Left cardiac atrium (tissue), 4 donors: ENCODE results near the gene ADAMTS13. TPM values are rescaled to one million over a fixed set of nuclear protein-coding genes. Genes with fewer than 3 reads are reported as not detected.
A peak's percentile ranks its signal among the peaks of the same experiment; 100 is the strongest.

Experiments used
- ATAC-seq, 2 donors: fragments of 200-7000 bp; cut with Tn5 transposase; one replicate each; pipeline ENCODE4 v1.9.1; 2020; ENCODE audit warnings: mild to moderate bottlenecking in 2 of 2, moderate library complexity in 2 of 2
- DNase-seq: peaks from one replicate; pipeline ENCODE4 v3.0.0-alpha.2; 2020
- intact Hi-C, 2 donors: fragments of 100-400 bp; cut with DNase I; formaldehyde crosslinking; loops; one replicate each; pipeline versions ENCODE4 v1.14.1 to v1.15.1; 2022 to 2023
- total RNA-seq, 2 donors: library from RNA; stranded (reverse); fragmentation: NEBNext Ultra II Directional; extraction: Animal tissue kit (Norgen Biotek cat#: 25700); gene quantifications; one replicate each; pipeline ENCODE4 v1.2.1, GENCODE V29; 2021
- donor health status: DM: no; HTN: yes; CAD: no.
- donor health status: DM: no; HTN: yes; CAD: no; lungs with severe emphysema.
- donor health status: DM: yes; HTN: yes; CAD: no.
- donor health status: Dilated cardiomyopathy.

Gene ADAMTS13
- total RNA-seq, 2 donors from 2014 or later: 2.0 to 2.3 TPM

DNA sequence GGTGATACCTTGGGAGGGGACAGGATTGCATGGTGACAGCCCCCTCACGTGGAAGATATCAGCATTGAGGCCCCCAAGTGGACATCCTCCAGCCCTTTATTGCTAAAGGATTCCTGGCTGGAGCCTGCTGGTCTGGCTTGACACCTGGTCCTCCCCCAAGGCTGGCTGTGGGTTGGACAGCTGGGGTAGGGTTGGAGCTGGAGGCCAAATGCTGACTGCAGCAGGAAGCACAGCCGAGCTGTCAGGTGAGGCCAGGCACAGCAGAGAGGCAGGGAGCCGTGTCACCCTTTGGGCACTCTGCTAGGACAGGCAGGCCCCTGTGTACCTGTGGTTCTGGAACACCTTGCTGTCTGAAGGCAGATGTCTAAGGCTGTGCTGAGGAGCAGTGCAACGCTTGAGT is 39.8 kb downstream of the ADAMTS13 start:
- intact Hi-C loops: no loop called here

GRCh38 chr9:133463234-133463863 is 41.2 kb downstream of the ADAMTS13 start:
- ATAC-seq: no peak
- intact Hi-C loops: no loop called here
- DNase-seq: no peak

More for the DNA sequence above, 39.8 kb downstream of the ADAMTS13 start:
- DNase-seq: no peak
- no peak for ATAC-seq

DNA sequence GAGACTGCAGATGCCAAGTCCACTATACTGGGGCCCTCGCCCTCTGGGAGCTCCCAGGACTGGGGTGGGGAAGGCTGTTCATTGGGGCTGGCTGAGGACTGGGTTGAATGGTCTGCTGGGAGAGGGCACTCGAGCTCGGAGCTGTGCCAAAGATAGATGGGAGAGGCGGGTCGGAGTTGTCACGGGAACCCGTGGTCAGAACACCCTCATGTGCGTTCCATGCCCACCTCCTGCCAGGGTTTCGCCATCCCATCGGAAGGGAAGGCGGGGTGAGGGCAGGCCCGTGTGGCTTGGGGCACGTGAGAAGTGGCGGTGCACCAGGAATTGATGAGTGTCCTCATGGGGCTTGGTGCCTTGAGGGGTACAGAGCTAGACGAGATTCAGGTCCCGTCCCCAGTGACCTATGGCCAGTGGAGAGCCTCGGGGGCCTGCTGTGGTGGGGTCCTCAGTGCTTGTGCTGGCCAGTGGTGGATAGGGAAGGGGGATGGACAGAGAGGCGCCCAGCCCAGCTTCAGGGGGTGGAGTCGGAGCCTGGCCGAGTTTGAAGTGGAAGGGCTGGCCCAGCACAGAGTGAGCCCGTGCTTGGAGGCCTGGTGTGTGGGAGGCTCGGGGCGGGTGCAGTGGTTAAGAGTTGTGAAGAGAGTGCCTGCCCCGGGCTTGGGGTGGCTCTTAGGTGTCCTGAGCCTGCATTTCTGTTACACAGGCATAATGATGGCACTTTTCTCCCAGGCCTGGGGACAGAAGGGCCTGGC is 41.9 kb downstream of the ADAMTS13 start:
- DNase-seq (no peak), ATAC-seq (no peak)
- intact Hi-C loops: no loop called here

GRCh38 chr9:133464638-133465037 is 42.5 kb downstream of the ADAMTS13 start:
- intact Hi-C loops: no loop called here
- ATAC-seq (no peak), DNase-seq (no peak)

- DNase-seq (no peak), ATAC-seq (no peak)
- intact Hi-C loops: no loop called here
Observed at GRCh38 chr9:133465984-133466383, 43.8 kb downstream of the ADAMTS13 start.

DNA sequence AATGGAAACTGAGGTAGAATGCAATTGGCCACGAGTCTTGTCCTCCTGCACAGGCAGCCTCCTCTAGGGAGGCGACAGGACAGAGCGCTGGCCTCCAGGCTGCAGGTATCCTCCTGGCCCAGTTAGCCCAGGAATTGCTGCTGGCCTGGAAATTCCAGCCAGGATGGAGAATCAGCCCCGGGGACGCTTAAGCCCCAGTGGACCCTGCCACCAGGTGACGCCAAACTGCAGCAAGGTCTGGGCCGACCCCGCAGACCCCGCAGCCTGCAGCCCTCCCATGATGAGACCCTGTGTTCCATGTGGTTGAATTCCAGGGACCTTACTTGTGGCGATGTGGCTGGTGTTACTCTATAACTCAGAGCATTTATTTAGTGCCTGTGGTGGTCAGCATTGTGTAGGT is 44.9 kb downstream of the ADAMTS13 start:
- intact Hi-C loops: no loop called here
- DNase-seq: no peak
- ATAC-seq: no peak

- ATAC-seq (no peak), DNase-seq (no peak)
- intact Hi-C loops: no loop called here
Observed at GRCh38 chr9:133468374-133468773, 46.2 kb downstream of the ADAMTS13 start.

DNA sequence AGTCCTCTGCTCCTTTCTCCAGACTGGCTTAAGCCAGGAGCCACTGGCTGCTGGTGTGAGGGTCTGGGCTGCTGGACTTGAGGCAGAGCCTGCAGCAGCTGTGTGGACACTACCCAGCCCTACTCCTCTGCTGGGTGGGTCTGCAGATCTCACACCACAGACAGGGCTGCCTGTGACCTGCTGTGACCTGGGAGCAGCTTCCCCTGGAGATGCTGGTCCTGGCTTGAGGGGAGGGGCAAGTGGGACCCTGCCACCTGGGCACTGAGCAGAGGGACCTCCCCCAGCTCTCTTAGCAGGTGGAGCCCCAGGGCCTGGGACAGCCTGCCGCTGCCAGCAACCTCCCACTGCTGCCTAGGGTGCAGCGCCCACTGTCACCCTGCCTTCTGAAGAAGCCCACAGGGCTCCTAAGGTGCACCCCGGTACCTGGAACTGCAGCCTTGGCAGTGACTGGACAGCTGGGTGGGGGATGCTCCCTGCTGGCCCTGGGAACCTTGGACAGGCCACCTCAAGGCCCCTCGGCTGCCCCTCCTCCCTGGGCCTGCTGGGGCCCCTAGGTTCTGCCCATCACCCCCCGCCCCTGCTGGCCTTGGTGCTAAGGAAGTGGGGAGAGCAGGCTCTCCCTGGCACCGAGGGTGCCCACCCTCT is 46.7 kb downstream of the ADAMTS13 start:
- DNase-seq (no peak), ATAC-seq (no peak)
- intact Hi-C loops: no loop called here

- peak in 1 of 2 donors; percentile 3 for ATAC-seq
- intact Hi-C loops: no loop called here
- no peak for DNase-seq
Observed at GRCh38 chr9:133470427-133470924, 48.3 kb downstream of the ADAMTS13 start.

- intact Hi-C loops: no loop called here
- ATAC-seq: no peak
Observed at GRCh38 chr9:133470988-133471387, 48.8 kb downstream of the ADAMTS13 start.

DNA sequence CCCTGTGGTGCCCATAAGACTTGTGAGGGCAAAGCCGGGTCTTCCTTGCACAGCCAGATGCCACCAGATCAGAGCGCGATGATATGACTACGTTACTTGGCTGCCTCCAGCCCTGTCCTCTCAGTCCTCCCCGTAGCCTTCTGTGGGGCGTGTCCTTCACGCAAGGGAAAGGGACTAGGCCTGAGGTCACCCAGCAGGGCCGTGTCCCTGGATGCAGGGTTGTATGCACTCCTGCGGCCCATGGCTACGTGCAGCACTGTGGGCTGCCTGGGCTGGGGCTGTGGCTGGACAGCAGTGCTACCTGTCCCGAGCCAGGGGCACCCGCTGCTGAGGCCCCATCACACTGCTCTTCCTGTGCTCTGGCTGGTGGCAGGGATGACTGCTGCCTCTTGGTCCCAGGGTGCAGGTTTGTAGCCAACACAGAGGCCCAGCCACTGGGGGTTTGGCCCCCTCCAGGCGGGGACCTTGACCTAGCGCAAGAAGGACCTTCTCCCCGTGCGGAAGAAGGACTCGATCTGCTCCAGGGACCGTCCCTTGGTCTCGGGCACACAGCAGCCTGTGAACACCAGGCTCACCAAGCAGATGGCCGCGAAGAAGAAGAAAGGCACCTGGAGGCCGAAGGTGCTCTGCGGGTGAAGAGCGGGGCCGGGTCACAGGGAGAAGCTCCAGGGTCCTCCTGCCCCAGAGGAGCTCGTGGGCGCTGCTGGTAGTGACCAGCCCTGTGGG is 49.5 kb downstream of the ADAMTS13 start:
- DNase-seq (no peak), ATAC-seq (no peak)
- intact Hi-C loops: no loop called here

More at GRCh38 chr9:133470988-133471387, 48.8 kb downstream of the ADAMTS13 start:
- DNase-seq: no peak

DNA sequence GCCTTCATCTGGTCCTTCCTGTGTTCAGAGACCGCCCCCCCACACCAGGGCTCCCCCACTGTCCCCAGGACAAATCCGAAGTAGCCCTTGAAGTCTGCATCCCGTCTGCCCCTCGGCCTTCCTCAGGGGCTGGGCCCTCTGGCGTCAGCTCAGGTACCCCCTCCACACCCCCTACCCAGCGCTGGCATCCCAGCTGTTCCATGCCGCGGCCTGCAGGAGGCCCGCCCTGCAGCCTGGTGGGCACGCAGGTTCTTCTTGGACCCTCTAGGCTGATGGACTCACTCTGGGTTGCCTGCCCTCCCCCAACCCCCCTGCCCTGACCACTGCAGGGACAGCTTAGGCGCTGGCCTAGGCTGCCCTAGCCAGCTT is 50.1 kb downstream of the ADAMTS13 start:
- intact Hi-C loops: no loop called here
- ATAC-seq: no peak

DNA sequence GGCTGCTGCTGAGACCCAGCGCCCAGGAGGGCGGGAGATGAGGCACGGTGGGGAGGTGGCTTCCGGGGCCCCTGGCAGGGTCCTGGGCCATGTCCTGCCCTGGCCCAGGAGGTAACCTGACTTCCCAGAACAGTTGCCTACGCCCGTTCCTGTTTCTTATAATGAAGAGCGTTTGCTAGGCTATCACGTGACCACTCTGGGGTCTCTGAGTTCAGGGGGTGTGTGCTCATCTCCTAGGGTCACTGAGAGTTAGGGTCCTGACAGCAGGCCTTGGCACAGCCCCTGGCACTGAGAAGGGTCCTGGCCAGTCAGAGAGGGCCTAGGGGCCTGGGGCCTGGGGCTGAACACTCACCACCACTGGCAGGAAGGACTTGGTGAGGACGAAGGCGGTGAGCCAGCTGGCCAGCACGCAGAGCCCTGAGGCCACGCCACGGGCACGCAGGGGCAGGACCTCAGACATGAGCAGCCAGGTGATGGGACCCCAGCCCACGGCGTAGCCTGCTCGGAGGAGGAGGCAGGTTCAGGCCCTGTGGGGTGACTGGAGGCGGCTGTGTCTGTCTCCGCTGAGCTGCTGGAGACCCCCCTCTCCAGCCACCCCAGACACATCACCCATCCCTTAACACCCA is 50.7 kb downstream of the ADAMTS13 start:
- ATAC-seq: no peak
- intact Hi-C loops: no loop called here
- no peak for DNase-seq

More for the DNA sequence above, 50.1 kb downstream of the ADAMTS13 start:
- no peak for DNase-seq

DNA sequence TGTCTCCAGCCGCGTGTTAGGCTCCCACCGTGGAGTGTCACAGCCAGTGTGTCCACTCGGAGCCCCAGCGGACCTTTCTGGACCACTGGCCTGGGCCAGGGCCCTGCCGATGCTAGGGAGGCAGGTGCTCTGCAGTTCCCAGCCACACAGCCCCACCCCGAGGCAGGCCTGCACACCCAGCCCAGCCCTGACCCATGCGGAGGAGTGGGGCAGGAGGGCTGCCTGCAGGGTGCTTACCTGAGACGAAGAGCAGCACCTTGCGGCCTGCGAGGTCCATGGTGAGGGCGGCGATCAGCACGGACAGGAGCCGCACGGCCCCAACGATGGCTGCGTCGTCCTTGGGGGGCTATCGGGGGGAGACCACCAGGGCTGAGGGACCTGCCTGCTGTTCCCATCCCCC is 51.6 kb downstream of the ADAMTS13 start:
- ATAC-seq: no peak

DNA sequence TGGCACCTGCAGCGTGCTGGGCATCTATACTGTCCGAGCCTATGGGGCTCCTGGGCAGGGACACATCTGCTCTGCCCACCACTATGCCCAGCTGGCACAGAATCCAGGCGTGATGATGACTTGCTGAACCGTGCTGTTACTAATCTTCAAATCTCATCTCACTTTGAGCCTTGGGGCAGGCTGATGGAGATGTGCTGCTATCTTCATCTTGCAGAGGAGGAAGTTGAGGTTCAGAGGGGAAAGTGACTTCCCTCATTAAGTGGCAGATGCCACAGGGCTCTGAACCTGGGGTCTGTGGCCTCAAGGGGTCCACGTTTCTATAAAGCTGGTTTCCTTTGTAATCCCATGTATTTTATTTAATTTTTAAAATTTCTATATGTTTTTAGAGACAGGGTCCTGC is 52.0 kb downstream of the ADAMTS13 start:
- no peak for ATAC-seq
- no peak for DNase-seq
- intact Hi-C loops: no loop called here

More for the DNA sequence above, 51.6 kb downstream of the ADAMTS13 start:
- intact Hi-C loops: no loop called here
- no peak for DNase-seq

- intact Hi-C loops: no loop called here
- DNase-seq (no peak), ATAC-seq (no peak)
Observed at GRCh38 chr9:133474853-133475252, 52.7 kb downstream of the ADAMTS13 start.

- intact Hi-C loops: no loop called here
- DNase-seq: no peak
- no peak for ATAC-seq
Observed at GRCh38 chr9:133475292-133476012, 53.3 kb downstream of the ADAMTS13 start.
